Loucy (cell line): ENCODE measurements around the gene FGF2.

Experiments used
- H2AFZ ChIP-seq: fragments of 200-600 bp; sonication (generic); 2 replicates; pipeline ENCODE4 v1.6.0; 2016; ENCODE audit warnings: antibody characterized with exemption, mild to moderate bottlenecking, low read length, moderate library complexity
- H3F3A ChIP-seq: fragments of 200-600 bp; 2 replicates; pipeline ENCODE4 v1.6.0; 2016; ENCODE audit warnings: antibody characterized with exemption, low read depth, mild to moderate bottlenecking
- H3K27me3 ChIP-seq: fragments of 200-600 bp; sonication (generic); 2 replicates; pipeline ENCODE4 v1.6.1; 2014; ENCODE audit warnings: low read length, mild to moderate bottlenecking; ENCODE audit not compliant: insufficient read depth, poor library complexity, severe bottlenecking
- H3K36me3 ChIP-seq: fragments of 200-600 bp; sonication (generic); 2 replicates; pipeline ENCODE4 v1.6.1; 2016; ENCODE audit warnings: low read length; ENCODE audit not compliant: insufficient read depth
- H3K4me1 ChIP-seq: fragments of 200-600 bp; sonication (generic); 2 replicates; pipeline ENCODE4 v1.5.1; 2014; ENCODE audit warnings: low read length, mild to moderate bottlenecking; ENCODE audit not compliant: insufficient read depth, poor library complexity, severe bottlenecking
- H3K4me2 ChIP-seq: fragments of 200-600 bp; sonication (generic); 2 replicates; pipeline ENCODE4 v1.6.0; 2014; ENCODE audit warnings: antibody characterized with exemption, low read length, low read depth, mild to moderate bottlenecking; ENCODE audit not compliant: poor library complexity, severe bottlenecking
- H3K4me3 ChIP-seq: fragments of 200-600 bp; sonication (generic); 2 replicates; pipeline ENCODE4 v1.5.1; 2014; ENCODE audit warnings: low read length, mild to moderate bottlenecking, mixed read lengths; ENCODE audit not compliant: poor library complexity, severe bottlenecking
- H3K79me2 ChIP-seq: fragments of 200-600 bp; sonication (generic); 2 replicates; pipeline ENCODE4 v1.6.1; 2014; ENCODE audit warnings: low read length; ENCODE audit not compliant: insufficient read depth
- H3K9ac ChIP-seq: fragments of 200-600 bp; sonication (generic); 2 replicates; pipeline ENCODE4 v1.6.0; 2014; ENCODE audit warnings: mild to moderate bottlenecking, low read depth, low read length, moderate library complexity; ENCODE audit not compliant: poor library complexity, severe bottlenecking
- H3K9me2 ChIP-seq: fragments of 200-600 bp; sonication (generic); replicated peaks from 2 replicates; pipeline ENCODE4 v1.6.1; 2016; ENCODE audit warnings: low read depth, low read length, mixed read lengths
- H3K9me3 ChIP-seq: fragments of 200-600 bp; sonication (generic); 2 replicates; pipeline ENCODE4 v1.6.1; 2014; ENCODE audit warnings: mild to moderate bottlenecking, antibody characterized with exemption, low read length, low read depth; ENCODE audit not compliant: insufficient read depth
- H4K20me1 ChIP-seq: fragments of 200-600 bp; sonication (generic); 2 replicates; pipeline ENCODE4 v1.6.0; 2014; ENCODE audit warnings: antibody characterized with exemption, low read length, mild to moderate bottlenecking; ENCODE audit not compliant: insufficient read depth, poor library complexity, severe bottlenecking
- EZH2phosphoT487 ChIP-seq: fragments of 200-600 bp; IDR thresholded peaks from 2 replicates; pipeline ENCODE4 v1.6.1; 2018; ENCODE audit warnings: antibody characterized with exemption, mild to moderate bottlenecking, moderate library complexity, borderline replicate concordance
- TF ChIP-seq, protein P1 (sequence below): fragments of 200-600 bp; sonication (generic); conservative IDR thresholded peaks from 2 replicates; pipeline ENCODE4 v1.5.1; 2014; ENCODE audit warnings: mild to moderate bottlenecking, antibody characterized with exemption, low read length

The FGF2 gene

DNA sequence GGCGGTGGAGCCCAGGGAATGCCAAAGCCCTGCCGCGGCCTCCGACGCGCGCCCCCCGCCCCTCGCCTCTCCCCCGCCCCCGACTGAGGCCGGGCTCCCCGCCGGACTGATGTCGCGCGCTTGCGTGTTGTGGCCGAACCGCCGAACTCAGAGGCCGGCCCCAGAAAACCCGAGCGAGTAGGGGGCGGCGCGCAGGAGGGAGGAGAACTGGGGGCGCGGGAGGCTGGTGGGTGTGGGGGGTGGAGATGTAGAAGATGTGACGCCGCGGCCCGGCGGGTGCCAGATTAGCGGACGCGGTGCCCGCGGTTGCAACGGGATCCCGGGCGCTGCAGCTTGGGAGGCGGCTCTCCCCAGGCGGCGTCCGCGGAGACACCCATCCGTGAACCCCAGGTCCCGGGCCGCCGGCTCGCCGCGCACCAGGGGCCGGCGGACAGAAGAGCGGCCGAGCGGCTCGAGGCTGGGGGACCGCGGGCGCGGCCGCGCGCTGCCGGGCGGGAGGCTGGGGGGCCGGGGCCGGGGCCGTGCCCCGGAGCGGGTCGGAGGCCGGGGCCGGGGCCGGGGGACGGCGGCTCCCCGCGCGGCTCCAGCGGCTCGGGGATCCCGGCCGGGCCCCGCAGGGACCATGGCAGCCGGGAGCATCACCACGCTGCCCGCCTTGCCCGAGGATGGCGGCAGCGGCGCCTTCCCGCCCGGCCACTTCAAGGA is at the start of gene FGF2:
Gene FGF2, plus strand, starts transcription at position 279 of the 705 bp plus-strand sequence. Its CDS starts 344 bp downstream, at position 623.
- no peaks in the 10 kb centered on the region for H3K9me2 ChIP-seq
- H3K27me3 ChIP-seq: no peaks in the 10 kb centered on the region
- no peak within 1 kb of the TSS for H3K4me2 ChIP-seq
- TF ChIP-seq EZH2phosphoT487: no peak
- TF ChIP-seq, protein P1, sequence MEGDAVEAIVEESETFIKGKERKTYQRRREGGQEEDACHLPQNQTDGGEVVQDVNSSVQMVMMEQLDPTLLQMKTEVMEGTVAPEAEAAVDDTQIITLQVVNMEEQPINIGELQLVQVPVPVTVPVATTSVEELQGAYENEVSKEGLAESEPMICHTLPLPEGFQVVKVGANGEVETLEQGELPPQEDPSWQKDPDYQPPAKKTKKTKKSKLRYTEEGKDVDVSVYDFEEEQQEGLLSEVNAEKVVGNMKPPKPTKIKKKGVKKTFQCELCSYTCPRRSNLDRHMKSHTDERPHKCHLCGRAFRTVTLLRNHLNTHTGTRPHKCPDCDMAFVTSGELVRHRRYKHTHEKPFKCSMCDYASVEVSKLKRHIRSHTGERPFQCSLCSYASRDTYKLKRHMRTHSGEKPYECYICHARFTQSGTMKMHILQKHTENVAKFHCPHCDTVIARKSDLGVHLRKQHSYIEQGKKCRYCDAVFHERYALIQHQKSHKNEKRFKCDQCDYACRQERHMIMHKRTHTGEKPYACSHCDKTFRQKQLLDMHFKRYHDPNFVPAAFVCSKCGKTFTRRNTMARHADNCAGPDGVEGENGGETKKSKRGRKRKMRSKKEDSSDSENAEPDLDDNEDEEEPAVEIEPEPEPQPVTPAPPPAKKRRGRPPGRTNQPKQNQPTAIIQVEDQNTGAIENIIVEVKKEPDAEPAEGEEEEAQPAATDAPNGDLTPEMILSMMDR: no peak
- H3F3A ChIP-seq: no peaks in the 10 kb centered on the region
- H3K9me3 ChIP-seq: no peaks in the 10 kb centered on the region; the same call in 1 of the 2 replicates
- no peaks in the 10 kb centered on the region for H3K36me3 ChIP-seq
- H3K9ac ChIP-seq: no peak within 1 kb of the TSS
- H2AFZ ChIP-seq: no peak within 1 kb of the TSS
- H3K4me1 ChIP-seq: no peaks in the 10 kb centered on the region
- H3K4me3 ChIP-seq: no peak within 1 kb of the TSS
- no peaks in the 10 kb centered on the region for H4K20me1 ChIP-seq
- no peaks in the 10 kb centered on the region for H3K79me2 ChIP-seq

DNA sequence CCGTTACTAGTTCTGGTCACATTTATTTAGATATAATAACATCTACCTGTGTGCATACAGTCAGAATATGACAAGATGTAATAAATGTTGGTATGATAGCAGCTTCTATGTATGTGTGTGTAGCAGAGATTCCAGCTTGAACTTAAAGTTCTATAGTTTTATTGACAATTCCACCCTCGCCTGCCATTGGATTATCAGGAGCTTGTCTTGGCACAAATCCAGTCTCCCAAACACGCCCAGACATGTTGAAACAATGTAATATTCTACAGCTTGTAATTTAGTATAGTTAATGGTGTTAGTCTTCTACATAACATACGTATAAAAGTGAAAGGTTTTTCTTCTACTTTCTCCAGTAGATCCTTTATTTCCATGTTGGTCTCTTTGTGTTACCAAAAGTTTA is 49.7 kb upstream of the FGF2 start:
- TF ChIP-seq EZH2phosphoT487: no peak
- TF ChIP-seq, protein P1: no peak
- Histone ChIP-seq H4K20me1 (no peaks in the 10 kb centered on the region), H3K27me3 (no peaks in the 10 kb centered on the region), H3K4me3 (no peak overlapping the region), H3K9ac (no peak overlapping the region), H3F3A (no peaks in the 10 kb centered on the region), H3K4me1 (no peaks in the 10 kb centered on the region), H2AFZ (no peak overlapping the region; the same call in 1 of the 2 replicates), H3K79me2 (no peaks in the 10 kb centered on the region), H3K4me2 (no peak overlapping the region), H3K36me3 (no peaks in the 10 kb centered on the region), H3K9me2 (no peaks in the 10 kb centered on the region), H3K9me3 (no peaks in the 10 kb centered on the region)

DNA sequence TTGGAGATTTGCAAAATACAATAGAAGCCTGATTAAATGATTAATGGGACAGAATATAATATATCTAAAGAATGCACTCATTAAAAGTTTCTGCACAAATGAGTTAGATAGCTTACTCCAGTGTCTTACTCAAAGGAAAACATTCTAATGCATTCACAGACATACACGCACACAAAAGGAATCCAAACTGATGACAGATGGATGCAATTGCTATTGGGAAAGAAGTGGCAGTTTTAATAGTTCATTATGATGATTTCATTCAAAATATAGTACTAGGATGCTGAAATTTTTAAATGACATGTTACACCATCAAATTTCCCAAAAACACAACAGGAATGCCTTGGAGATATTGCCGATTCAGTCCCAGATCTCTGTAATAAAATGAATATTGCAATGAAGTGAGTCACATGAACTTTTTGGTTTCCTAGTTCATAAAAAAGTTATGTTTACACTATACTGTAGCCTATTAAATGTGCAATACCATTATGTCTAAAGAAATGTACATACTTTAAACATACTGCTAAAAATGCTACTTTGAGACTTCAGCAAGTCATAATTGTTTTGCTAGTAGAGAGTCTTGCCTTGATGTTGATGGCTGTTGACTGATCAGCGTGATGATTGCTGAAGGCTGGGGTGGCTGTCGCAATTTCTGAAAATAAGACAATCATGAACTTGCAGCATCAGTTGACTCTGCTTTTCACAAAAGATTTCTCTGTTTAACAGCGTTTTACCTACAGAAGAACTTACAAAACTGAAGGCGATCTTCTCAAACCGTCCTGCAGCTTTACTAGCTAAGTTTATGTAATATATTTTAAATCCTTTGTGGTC is 48.6 kb upstream of the FGF2 start:
- no peaks in the 10 kb centered on the region for H3K79me2 ChIP-seq
- no peak overlapping the region for H3K4me3 ChIP-seq
- H3K9me2 ChIP-seq: no peaks in the 10 kb centered on the region
- H3K4me1 ChIP-seq: no peaks in the 10 kb centered on the region
- no peak overlapping the region for H3K9ac ChIP-seq
- no peak overlapping the region for H3K4me2 ChIP-seq
- H3K27me3 ChIP-seq: no peaks in the 10 kb centered on the region
- H3K36me3 ChIP-seq: no peaks in the 10 kb centered on the region
- H3K9me3 ChIP-seq: no peaks in the 10 kb centered on the region
- no peak for TF ChIP-seq EZH2phosphoT487
- TF ChIP-seq, protein P1: no peak
- no peak overlapping the region for H2AFZ ChIP-seq
- H4K20me1 ChIP-seq: no peaks in the 10 kb centered on the region
- no peaks in the 10 kb centered on the region for H3F3A ChIP-seq
